Stimulated activated CD8-positive, alpha-beta memory T cell treated with anti-CD3 and anti-CD28 coated beads, Interleukin-15, amount 100 ng/mL, for 4 hours (primary cell): ENCODE data around the gene MICAL2.

Experiments
- DNase-seq, 2 donors: peaks; one replicate each; pipeline ENCODE4 v3.0.0-alpha.2; 2020; ENCODE audit warnings: low read depth in 2 of 2

MICAL2 gene

GRCh38 chr11:12229450-12230229 is 119.2 kb downstream of the MICAL2 start:
- no peak for DNase-seq

DNA sequence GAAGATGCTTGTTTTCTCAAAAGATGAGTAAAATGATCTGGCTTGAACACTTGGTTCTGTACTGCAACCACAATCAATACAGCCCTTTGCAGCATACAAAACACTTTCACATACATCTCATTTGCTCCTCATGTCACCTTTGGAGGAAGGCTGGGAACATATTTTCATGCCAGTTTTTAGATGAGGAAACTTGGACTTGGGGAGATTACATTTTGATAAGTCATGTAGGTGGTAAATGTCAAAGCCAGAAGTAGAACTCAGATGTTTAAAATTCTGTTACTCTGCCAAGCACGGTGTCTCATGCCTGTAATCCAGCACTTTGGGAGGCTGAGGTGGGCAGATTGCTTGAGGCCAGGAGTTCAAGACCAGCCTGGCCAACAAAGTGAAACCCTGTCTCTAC is 121.8 kb downstream of the MICAL2 start:
- no peak for DNase-seq

DNA sequence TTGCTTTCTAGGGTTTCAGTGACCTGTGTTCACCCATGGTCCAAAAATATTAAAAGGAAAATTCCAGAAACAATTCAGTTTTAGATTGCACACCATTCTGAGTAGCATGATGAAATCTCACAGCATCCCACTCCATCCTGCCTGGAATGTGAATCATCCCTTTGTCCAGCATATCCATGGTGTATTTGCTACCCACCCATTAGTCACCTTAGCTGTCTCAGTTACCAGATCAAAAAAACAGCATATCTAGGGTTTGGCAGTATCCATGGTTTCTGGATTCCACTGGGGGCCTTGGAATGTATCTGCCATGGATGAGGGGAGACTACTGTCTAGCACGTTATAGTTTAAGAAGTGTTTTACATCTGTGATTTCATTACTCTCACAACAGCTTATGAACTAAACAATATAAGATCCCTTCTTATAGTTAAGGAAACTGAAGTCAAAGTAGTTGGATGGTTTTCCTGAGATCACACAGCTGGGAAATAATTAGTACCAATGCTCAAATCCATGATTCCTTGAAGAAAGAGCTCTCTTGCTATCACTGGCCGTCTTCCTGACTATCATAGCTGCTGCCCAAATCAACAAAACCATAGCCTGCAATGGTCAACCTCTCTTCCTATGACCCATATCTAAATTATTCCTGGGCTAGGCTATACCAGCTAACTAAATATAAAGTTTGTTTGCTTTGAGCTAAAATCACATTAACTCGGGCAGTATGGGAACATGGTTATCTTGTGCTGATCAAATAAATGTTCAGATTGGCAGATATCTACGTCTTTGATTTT is 122.6 kb downstream of the MICAL2 start:
- no peak for DNase-seq

GRCh38 chr11:12233602-12233925 is 123.2 kb downstream of the MICAL2 start:
- no peak for DNase-seq

DNA sequence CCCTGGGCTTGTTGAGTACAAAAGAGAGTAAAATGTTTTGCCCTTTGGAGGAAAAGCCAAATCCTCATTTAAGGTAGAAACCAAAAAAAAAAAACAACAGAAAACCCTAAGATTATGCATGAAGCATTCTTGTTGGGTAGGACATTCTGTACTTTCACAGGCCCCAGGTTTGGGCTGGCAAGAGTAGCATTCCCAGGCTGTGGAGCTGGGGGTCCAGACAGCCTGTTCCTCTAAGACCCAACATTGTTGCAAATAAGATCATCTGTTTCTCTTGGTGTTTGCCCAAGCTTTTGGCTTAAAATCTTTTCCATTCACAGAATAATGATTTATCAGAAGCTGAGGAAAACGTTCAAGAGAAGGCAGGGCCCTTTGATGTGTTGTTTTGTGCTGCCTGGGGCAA is 123.8 kb downstream of the MICAL2 start:
- DNase-seq = no peak

DNA sequence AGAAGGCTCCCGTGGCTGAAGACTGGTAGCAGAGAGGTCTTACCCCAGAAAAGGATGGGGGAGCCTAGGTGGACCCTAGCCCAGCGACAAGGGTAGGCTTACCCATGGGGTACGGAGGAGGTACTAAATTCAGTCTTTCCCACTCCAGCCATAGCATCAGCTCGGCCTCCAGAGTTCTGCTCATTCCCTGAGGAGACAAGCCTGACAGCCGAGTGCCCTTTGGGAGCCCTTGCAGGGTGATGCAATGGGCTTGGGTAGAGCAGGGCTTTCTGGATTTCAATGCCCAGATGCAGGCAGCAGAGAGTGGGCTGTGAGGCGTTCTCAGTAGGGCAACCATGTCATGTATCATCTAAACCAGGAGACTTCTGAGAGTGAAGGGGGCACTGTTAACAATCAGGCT is 124.7 kb downstream of the MICAL2 start:
- no peak for DNase-seq

GRCh38 chr11:12235553-12235946 is 125.2 kb downstream of the MICAL2 start:
- DNase-seq = no peak

DNA sequence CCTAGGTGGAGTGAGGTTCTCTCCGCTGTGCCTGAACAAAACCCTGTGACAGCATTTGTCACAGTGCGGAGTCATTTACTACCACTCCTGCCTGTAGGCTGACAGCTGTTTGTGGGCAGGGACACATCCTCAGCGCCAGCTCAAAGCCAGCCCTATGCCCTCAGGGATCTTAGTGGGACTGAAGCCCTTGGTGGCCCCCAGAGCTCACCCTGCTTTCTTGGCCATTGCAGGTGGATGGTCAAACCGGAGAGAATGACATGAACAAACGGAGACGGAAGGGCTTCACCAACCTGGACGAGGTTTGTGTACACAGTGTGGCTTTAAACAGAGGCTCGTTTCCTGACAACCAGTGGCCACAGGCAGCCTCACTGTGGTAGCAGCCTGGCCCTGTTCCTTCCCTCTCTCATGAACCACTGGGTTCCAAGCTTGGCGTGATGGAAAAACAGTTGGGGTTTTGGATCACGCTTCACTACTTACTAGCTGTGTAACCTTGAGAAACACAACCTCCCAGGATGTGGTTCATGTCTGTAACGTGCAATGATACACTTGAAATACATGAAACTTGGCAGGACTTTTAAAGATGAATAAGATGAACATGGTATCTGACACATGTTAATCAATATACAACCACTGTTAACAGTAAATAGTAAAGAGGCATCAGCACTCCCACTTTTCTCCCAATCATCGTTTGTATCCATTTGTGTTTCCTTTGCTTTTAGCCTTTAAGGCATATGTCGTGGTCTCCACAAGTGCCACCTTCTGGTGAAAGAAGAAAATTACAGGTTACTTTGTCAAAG is 125.8 kb downstream of the MICAL2 start:
- DNase-seq = peak in 1 of 2 donors; percentile 17

GRCh38 chr11:12236744-12237101 is 126.3 kb downstream of the MICAL2 start:
- no peak for DNase-seq

- no peak for DNase-seq
These were observed 127.0 kb downstream of the MICAL2 start for GRCh38 chr11:12237381-12237784.

- no peak for DNase-seq
These were observed 128.0 kb downstream of the MICAL2 start for GRCh38 chr11:12238420-12238819.

- no peak for DNase-seq
These were observed 129.0 kb downstream of the MICAL2 start for GRCh38 chr11:12239396-12239795.

DNA sequence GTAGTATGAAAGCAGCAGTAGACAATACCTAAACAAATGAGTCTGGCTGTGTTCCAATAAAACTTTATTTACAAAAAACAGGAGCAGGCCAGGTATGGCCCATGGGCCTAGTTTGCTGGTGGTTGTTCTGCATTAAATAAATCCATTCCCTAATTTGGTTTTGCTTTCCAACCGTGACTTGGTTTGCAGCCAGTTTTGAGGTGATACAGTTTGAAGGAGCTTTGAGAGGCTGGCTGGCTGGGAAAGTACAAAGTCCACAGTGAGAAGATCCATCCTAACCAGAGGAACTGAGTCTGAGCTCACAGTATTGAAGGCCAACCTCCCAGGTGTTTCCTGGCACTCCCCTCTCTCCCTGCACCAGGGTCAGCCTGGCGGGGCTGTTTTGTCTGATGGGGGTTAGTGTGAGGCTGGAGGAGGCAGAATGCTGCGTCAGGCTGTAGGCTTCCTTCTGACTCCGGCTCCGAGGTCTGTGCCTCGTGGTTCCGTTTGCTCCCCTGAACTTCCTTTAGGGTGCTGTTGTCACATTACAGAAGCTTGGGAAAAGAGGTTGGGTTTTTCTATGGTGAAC is 129.5 kb downstream of the MICAL2 start:
- no peak for DNase-seq

GRCh38 chr11:12240677-12241076 is 130.3 kb downstream of the MICAL2 start:
- DNase-seq = no peak

DNA sequence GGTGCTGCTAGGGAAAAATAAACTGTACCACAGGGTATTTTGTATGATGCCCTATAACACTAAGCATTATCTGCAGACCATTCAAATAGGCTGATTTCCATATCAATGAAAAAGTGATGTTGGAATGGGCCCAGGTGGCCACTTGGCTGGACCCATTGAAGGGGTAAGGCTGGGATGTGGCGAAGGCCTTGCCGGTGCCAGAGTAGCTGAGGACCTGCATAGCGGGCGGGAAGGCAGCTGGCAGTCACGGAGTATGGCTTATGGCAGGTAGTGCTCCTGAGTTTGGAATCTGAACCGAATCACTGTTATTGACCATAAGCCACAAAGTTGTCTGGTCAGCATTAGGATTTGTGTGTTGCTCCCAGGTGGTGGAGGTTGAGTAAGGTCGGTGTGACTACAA is 131.0 kb downstream of the MICAL2 start:
- no peak for DNase-seq

DNA sequence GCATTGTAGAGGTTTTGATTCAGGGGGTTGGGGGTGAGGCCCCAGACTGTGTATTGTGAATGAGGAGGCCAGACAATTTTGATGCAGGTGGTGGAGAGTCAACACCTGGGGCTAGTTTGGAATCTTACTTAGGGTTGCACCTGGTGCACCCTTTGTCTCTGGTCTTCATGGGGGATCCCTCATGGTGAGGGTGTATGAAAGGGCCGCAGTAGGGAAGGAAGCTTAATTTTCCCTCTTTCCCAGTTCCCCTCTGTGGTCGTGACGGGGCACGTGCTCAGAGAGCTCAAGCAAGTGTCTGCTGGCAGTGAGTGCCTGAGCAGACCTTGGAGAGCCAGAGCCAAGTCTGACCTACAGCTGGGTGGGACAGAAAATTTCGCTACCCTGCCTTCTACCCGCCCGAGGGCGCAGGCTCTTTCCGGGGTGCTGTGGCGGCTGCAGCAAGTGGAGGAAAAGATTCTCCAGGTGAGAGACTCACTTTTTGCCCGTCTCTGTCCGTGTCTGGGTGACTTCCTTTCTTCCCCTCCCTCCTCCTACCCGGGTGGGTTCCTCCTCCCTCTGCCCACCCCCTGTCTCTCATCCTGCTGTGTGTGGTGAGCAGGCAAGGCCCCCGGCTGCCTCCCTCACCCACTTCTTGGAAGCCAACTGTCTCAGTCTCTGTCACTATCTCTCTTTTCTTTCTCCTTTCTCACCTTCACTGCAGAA is 131.7 kb downstream of the MICAL2 start:
- peak; percentile 14 to 33 for DNase-seq

GRCh38 chr11:12242966-12243365 is 132.6 kb downstream of the MICAL2 start:
- no peak for DNase-seq

- no peak for DNase-seq
These were observed 133.1 kb downstream of the MICAL2 start for GRCh38 chr11:12243486-12243885.

DNA sequence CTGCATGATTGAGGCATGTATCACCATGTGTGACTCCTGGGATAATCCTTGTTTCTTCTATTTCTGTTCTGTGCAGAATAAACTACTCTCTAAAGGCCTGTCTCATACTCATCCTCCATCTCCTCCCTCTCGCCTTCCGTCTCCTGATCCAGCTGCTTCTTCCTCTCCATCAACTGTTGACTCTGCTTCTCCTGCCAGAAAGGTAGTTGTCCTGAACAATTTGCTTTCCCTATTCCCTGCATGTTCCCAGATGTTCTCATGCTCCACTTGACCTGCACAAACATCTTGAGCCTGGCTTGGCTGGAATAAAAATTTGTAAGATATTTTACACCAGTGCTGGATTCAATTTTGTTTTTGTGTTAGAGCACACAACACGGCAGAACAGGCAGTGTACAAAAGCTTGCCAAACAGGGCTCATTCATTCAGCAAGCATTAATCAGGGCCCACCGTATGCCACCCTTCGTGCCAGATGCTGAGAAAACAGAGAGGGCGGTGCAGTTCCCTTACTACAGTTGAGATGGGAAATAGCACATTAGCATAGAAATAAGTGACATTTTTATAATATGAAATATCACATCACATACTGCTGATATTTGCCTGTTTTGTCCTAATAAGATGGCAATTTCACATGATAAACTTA is 133.6 kb downstream of the MICAL2 start:
- DNase-seq = no peak

- no peak for DNase-seq
These were observed 134.7 kb downstream of the MICAL2 start for GRCh38 chr11:12245091-12245490.

DNA sequence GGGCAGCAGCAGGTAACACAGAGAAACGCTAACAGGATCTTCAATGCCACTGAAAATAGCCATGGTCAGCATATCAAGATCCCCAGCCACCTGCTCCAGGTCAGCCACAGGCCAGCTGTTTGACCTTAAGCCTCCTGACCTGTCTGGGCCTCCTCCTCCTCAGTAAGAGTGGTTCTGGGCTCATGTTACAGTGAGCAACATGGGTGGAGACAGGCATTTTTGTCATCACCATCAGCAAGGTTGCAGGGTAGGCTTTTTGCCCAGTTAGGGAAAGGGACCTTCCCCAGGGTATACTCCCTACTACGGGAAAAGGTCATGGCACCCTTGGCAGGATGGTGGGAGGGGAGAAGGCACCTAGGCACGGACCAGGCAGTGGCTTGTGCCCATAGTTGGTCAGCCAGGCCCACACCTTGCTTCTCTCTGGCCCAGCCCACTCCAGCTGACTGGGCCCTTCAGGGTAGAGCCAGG is 135.2 kb downstream of the MICAL2 start:
- no peak for DNase-seq
